Suprapubic skin (tissue), 4 donors: ENCODE results near the gene SLC16A4. TPM values are rescaled to one million over a fixed set of nuclear protein-coding genes. Genes with fewer than 3 reads are reported as not detected.
"Not testable (repeated sequence)": the region's sequence is repeated elsewhere in the genome, so short reads cannot be mapped to it uniquely, and the experiment has no call there.

ENCODE experiments used
- DNase-seq, 2 donors: peaks; one replicate each; pipeline ENCODE4 v3.0.0-alpha.2; 2019; ENCODE audit warnings: low spot score in 2 of 2
- H3K27ac ChIP-seq: fragments of 200-600 bp; sonication (generic); one replicate; pipeline ENCODE4 v1.5.1; 2019
- H3K27me3 ChIP-seq: fragments of 200-600 bp; sonication (generic); one replicate; pipeline ENCODE4 v1.5.1; 2019
- H3K36me3 ChIP-seq: fragments of 200-600 bp; sonication (generic); one replicate; pipeline ENCODE4 v1.5.1; 2019
- H3K4me1 ChIP-seq: fragments of 200-600 bp; sonication (generic); one replicate; pipeline ENCODE4 v1.5.1; 2019
- H3K4me3 ChIP-seq: fragments of 200-600 bp; sonication (generic); one replicate; pipeline ENCODE4 v1.5.1; 2019; ENCODE audit warnings: mild to moderate bottlenecking
- H3K9me3 ChIP-seq: fragments of 200-600 bp; sonication (generic); one replicate; pipeline ENCODE4 v1.5.1; 2019
- CTCF ChIP-seq, 2 donors: fragments of 200-600 bp in 1 of 2; fragments of 450-650 bp in 1 of 2; sonication (generic) in 1 of 2; IDR thresholded peaks; one replicate each; pipeline ENCODE4 v1.5.1; 2016 to 2019; ENCODE audit warnings: antibody characterized with exemption in 2 of 2, mild to moderate bottlenecking in 1 of 2, moderate library complexity in 1 of 2
- EP300 ChIP-seq: sonication (generic); formaldehyde crosslinking; IDR thresholded peaks from one replicate; pipeline ENCODE4 v1.6.1; 2017; ENCODE audit warnings: antibody characterized with exemption
- POLR2A ChIP-seq, 2 donors: fragments of 450-650 bp; IDR thresholded peaks; one replicate each; pipeline ENCODE4 v1.6.1; 2017; ENCODE audit warnings: antibody characterized with exemption in 2 of 2, mild to moderate bottlenecking in 2 of 2, moderate library complexity in 2 of 2
- POLR2AphosphoS5 ChIP-seq, 3 donors: sonication (generic); formaldehyde crosslinking; IDR thresholded peaks; one replicate each; pipeline ENCODE4 v1.6.1; 2017; ENCODE audit warnings: antibody characterized with exemption in 3 of 3
- WGBS: methylation state at CpG from one replicate; pipeline ENCODE4 v1.1.5; 2018; 5-methylcytosine and 5-hydroxymethylcytosine counted together
- total RNA-seq, 4 donors: library from RNA; depleted of rRNA; stranded (reverse); fragments of >200 nt; gene quantifications; one replicate each; pipeline ENCODE4 v1.1.0, GENCODE V29; 2016

The SLC16A4 gene
- total RNA-seq, 4 donors from 2014 or later, result 0.52 to 2.1 (median 1.9) TPM

DNA sequence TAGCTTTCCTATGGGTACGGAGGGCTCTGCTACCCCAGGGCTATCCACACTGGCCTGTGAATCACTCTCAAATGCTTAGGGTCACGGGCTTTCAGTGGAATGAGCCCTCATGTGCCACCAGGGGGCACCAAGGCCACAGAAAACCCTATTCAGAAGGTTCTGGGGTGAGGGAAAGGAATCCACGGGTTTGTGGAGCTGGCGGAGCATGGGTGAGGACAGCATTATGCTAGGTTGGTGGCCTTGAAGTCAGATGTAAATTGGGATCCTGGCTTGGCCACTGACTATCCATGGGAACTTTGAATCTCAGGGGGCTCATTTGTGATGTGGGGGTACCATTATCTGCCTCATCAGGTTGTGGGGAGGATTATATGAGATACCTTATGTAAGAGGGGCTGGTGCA is 21.8 kb upstream of the SLC16A4 start:
- TF ChIP-seq CTCF (IDR thresholded peaks at IDR 0.05), result peak; percentile 62 to 69
- TF ChIP-seq EP300, result no peak
- Histone ChIP-seq H3K9me3 (no peaks in the 10 kb centered on the region), H3K4me3 (no peak overlapping the region), H3K4me1 (peaks cover 14% of the 10 kb centered on the region), H3K27ac (no peak overlapping the region), H3K27me3 (no peaks in the 10 kb centered on the region), H3K36me3 (no peaks in the 10 kb centered on the region)
- DNase-seq, result peak in 1 of 2 donors; percentile 83
- WGBS, result 14% methylated on average over 4 of the region's 4 CpGs

DNA sequence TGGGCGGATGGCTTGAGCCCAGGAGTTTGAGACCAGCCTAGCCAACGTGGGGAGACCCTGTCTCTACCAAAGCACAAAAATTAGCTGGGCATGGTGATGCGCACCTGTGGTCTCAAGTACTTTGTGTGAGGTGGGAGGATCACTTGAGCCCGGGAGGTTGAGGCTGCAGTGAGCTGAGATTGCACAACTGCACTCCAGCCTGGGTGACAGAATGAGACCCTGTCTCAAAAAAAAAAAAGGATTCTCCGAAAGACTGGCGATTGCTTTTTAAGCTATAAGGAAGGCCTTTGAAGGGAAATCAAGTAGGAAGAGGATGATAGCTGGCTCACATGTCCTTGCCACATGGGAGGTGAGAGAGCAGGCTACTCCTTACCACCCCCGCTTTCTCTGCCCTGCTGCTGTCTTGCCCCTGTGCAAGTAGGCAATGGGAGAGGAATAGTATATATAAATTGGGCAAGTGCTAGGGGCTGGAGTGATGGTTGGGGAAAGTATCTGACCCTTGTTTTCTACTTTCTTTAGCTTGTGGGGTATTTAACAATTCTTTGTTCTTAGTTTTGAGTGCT is 20.4 kb upstream of the SLC16A4 start:
- H3K27ac ChIP-seq, result no peak overlapping the region
- 95% methylated on average over 7 of the region's 7 CpGs for WGBS

DNA sequence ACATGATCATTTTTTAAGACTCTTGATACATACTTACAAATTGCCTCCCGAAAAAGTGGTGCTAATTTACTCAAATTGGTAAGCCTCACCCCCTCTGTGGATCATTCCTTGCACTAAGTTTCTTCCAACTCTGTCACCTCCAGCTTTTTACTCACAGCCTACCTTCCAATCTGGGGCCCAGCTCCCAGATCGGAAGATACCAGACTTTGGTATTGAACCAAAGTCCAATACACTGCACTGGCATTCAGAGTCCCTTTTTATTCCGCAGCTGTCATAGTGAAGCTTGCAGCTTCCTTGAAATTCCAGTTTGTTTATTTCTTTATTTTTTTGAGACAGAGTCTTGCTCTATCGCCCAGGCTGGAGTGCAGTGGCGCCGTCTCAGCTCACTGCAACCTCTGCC is 18.5 kb upstream of the SLC16A4 start:
- Histone ChIP-seq H3K27ac (no peak overlapping the region), H3K9me3 (no peaks in the 10 kb centered on the region), H3K4me1 (peaks cover 29% of the 10 kb centered on the region), H3K27me3 (no peaks in the 10 kb centered on the region), H3K36me3 (peaks cover 13% of the 10 kb centered on the region), H3K4me3 (no peak overlapping the region)
- DNase-seq, result no peak
- TF ChIP-seq CTCF (IDR thresholded peaks at IDR 0.05), result no peak
- TF ChIP-seq POLR2A (IDR thresholded peaks at IDR 0.05), result no peak
- no peak for TF ChIP-seq EP300
- no peak for TF ChIP-seq POLR2AphosphoS5 (IDR thresholded peaks at IDR 0.05)
- 96% methylated on average over 6 of the region's 6 CpGs for WGBS

More for the DNA sequence above, 20.4 kb upstream of the SLC16A4 start:
- H3K36me3 ChIP-seq, result no peaks in the 10 kb centered on the region
- H3K4me1 ChIP-seq, result peaks cover 19% of the 10 kb centered on the region
- H3K4me3 ChIP-seq, result no peak overlapping the region
- no peak for TF ChIP-seq POLR2AphosphoS5 (IDR thresholded peaks at IDR 0.05)
- no peak for TF ChIP-seq CTCF (IDR thresholded peaks at IDR 0.05)
- no peak for TF ChIP-seq POLR2A (IDR thresholded peaks at IDR 0.05)
- TF ChIP-seq EP300, result no peak
- DNase-seq, result no peak
- H3K27me3 ChIP-seq, result no peaks in the 10 kb centered on the region
- H3K9me3 ChIP-seq, result no peaks in the 10 kb centered on the region

DNA sequence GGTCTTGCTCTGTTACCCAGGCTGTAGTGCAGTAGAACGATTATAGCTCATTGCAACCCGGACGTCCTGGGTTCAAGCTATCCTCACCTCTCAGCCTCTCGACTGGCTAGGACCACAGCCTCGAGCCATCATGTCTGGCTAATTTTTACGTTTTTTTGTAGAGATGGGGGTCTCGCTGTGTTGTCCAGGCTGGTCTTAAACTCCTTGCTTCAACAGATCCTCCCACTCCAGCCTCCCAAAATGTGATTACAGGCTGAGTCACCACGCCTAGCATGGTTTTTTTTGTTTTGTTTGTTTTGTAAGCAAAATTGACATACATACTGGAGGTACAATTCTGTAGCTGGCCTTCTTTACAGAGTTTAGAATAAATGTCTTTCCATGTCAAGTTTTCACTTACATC is 17.7 kb upstream of the SLC16A4 start:
- Histone ChIP-seq H3K36me3 (peaks cover 22% of the 10 kb centered on the region), H3K27ac (no peak overlapping the region), H3K27me3 (no peaks in the 10 kb centered on the region), H3K4me3 (peak overlapping the region; percentile 76), H3K9me3 (no peaks in the 10 kb centered on the region), H3K4me1 (peaks cover 29% of the 10 kb centered on the region)
- DNase-seq, result no peak
- 85% methylated on average over 8 of the region's 8 CpGs for WGBS
- TF ChIP-seq POLR2AphosphoS5 (IDR thresholded peaks at IDR 0.05) (no peak), POLR2A (IDR thresholded peaks at IDR 0.05) (no peak), EP300 (no peak), CTCF (IDR thresholded peaks at IDR 0.05) (no peak)

DNA sequence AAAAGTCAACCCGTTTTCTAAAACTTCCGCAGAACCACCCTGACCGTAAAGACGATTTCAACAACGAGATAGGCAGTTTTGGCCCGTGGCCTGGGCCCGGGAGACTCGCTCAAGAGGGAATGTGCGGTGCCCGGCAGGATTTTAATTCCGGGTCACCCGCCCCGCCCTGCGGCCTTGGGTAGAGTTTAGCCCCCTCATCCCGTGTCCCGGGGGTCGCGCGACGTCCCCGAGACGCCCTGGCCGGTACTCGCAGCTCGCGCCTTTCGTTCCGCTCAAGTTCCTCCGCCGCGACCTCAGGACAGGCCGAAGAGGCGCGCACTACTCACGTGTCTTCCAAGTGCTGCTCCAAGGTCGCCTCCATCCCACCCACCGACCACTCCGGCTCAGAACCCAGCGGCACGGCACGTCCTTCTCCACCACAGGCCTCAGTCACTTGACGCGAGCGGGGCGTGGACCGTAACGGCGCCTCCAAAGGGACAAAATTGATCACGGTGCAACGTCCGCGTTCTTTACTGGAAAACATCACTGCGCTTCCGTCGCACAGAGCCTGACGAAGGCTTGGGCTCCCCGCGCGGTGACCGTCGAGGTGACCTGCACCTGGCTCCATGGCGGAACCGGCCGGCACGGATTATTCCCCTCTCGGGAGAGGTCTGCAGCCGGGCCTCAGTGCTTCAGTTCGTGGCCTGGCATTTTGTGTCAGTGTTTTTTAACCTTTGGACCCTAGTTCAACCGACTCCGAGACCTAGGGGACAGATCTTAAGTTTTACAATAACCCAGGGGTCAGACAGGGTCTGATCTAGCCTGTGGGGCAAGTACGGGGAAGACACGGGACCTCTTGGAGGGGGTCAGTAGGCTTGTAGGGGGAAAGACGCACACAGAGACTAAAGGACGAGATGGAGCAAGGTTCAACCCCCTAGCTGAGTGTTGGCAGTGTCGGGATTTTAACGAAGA is 16.7 kb upstream of the SLC16A4 start, which contains the start of gene LAMTOR5:
TSS of gene LAMTOR5 (minus strand) at position 435 of the 951 bp plus-strand sequence. CDS start at position 361, 74 bp downstream.
- H3K9me3 ChIP-seq, result no peaks in the 10 kb centered on the region
- H3K4me3 ChIP-seq, result peak within 1 kb of the TSS; percentile 76
- peak; percentile 97 for DNase-seq
- under 1% methylated on average over 26 of the region's 76 CpGs for WGBS
- H3K27ac ChIP-seq, result peak within 1 kb of the TSS; percentile 92
- TF ChIP-seq EP300 (no peak), POLR2AphosphoS5 (IDR thresholded peaks at IDR 0.05) (peak; percentile 92 to 99 (median 93)), POLR2A (IDR thresholded peaks at IDR 0.05) (peak in 1 of 2 donors; percentile 84)
- peaks cover 25% of the 10 kb centered on the region for H3K4me1 ChIP-seq
- peaks cover 31% of the 10 kb centered on the region for H3K36me3 ChIP-seq
- H3K27me3 ChIP-seq, result no peaks in the 10 kb centered on the region

GRCh38 chr1:110406407-110406806 is 15.6 kb upstream of the SLC16A4 start:
- not testable (repeated sequence) for H3K27me3 ChIP-seq, DNase-seq, H3K9me3 ChIP-seq, H3K27ac ChIP-seq
- Histone ChIP-seq H3K4me1 (peaks cover 25% of the 10 kb centered on the region), H3K36me3 (peaks cover 42% of the 10 kb centered on the region), H3K4me3 (peak overlapping the region; percentile 76)
- 45% methylated on average over 15 of the region's 15 CpGs for WGBS
